CD14-positive monocyte (primary cell): ENCODE results near the gene ECM1. TPM values are rescaled to one million over a fixed set of nuclear protein-coding genes. Genes with fewer than 3 reads are reported as not detected.

Source experiments
- DNase-seq, 3 donors: peaks; one replicate each; pipeline ENCODE4 v3.0.0-alpha.2; 2011 to 2022
- H2AFZ ChIP-seq: 2 replicates; pipeline ENCODE4 v1.6.0; 2012; ENCODE audit warnings: mild to moderate bottlenecking, low read depth, low read length, inconsistent platforms; ENCODE audit not compliant: insufficient read depth, poor library complexity, severe bottlenecking
- H3K27ac ChIP-seq, 2 donors: 1 replicate in 1 of 2; 2 replicates in 1 of 2; pipeline ENCODE4 v1.5.1; 2012 to 2013; ENCODE audit warnings: low read length in 2 of 2, control low read depth in 1 of 2, inconsistent platforms in 1 of 2, low read depth in 1 of 2, mild to moderate bottlenecking in 1 of 2
- H3K27me3 ChIP-seq, 2 donors: one replicate each; pipeline versions ENCODE4 v1.6.0 to v1.6.1; 2011 to 2013; ENCODE audit warnings: low read length in 2 of 2; ENCODE audit not compliant: control insufficient read depth in 2 of 2, insufficient read depth in 2 of 2
- H3K36me3 ChIP-seq, 2 donors: replicated peaks in 1 of 2; 1 replicate in 1 of 2; 2 replicates in 1 of 2; pipeline versions ENCODE4 v1.5.1 to v1.6.1; 2012 to 2013; ENCODE audit warnings: low read length in 2 of 2, control low read depth in 1 of 2, inconsistent platforms in 1 of 2, mild to moderate bottlenecking in 1 of 2; ENCODE audit not compliant: insufficient read depth in 2 of 2, control insufficient read depth in 1 of 2
- H3K4me1 ChIP-seq, 2 donors: 1 replicate in 1 of 2; 2 replicates in 1 of 2; pipeline versions ENCODE4 v1.5.1 to v1.6.1; 2012 to 2013; ENCODE audit warnings: low read length in 2 of 2, control low read depth in 1 of 2, inconsistent platforms in 1 of 2, mild to moderate bottlenecking in 1 of 2, moderate library complexity in 1 of 2; ENCODE audit not compliant: insufficient read depth in 2 of 2, control insufficient read depth in 1 of 2
- H3K4me2 ChIP-seq: replicated peaks from 2 replicates; pipeline ENCODE3; 2012; ENCODE audit warnings: low read length, moderate library complexity, mild to moderate bottlenecking; ENCODE audit not compliant: poor library complexity, severe bottlenecking; ENCODE audit errors: extremely low read depth
- H3K4me3 ChIP-seq, 3 experiments: fragments of 200-600 bp in 1 of 3; sonication (generic) in 1 of 3; replicated peaks in 1 of 3; 1 replicate in 2 of 3; 2 replicates in 1 of 3; pipeline ENCODE4 v1.5.1; 2011 to 2013; ENCODE audit warnings: low read length in 3 of 3, mild to moderate bottlenecking in 3 of 3, control low read depth in 2 of 3, low read depth in 2 of 3, inconsistent platforms in 1 of 3, moderate library complexity in 1 of 3
- H3K79me2 ChIP-seq: 2 replicates; pipeline ENCODE4 v1.6.0; 2012; ENCODE audit warnings: mild to moderate bottlenecking, control low read depth, inconsistent platforms, low read length, moderate library complexity; ENCODE audit not compliant: insufficient read depth
- H3K9ac ChIP-seq: 2 replicates; pipeline ENCODE4 v1.6.0; 2017; ENCODE audit warnings: low read length, mild to moderate bottlenecking; ENCODE audit not compliant: insufficient read depth, poor library complexity, severe bottlenecking
- H3K9me3 ChIP-seq, 2 donors: replicated peaks in 1 of 2; 1 replicate in 1 of 2; 2 replicates in 1 of 2; pipeline versions ENCODE4 v1.5.1 to v1.6.1; 2012 to 2013; ENCODE audit warnings: low read length in 2 of 2, control low read depth in 1 of 2; ENCODE audit not compliant: control insufficient read depth in 1 of 2, insufficient read depth in 1 of 2
- H4K20me1 ChIP-seq: 2 replicates; pipeline ENCODE4 v1.6.0; 2012; ENCODE audit warnings: mild to moderate bottlenecking, low read length, control low read depth, moderate library complexity; ENCODE audit not compliant: insufficient read depth
- H3K27ac Mint-ChIP-seq, 7 donors: one replicate each; pipeline ENCODE4 v1.8.0; 2020; ENCODE audit warnings: mild to moderate bottlenecking in 7 of 7, mixed read lengths in 7 of 7, moderate library complexity in 6 of 7, inconsistent platforms in 2 of 7
- H3K27me3 Mint-ChIP-seq, 3 donors: one replicate each; pipeline ENCODE4 v1.8.0; 2021 to 2022; ENCODE audit warnings: low read depth in 3 of 3, mild to moderate bottlenecking in 3 of 3, mixed read lengths in 3 of 3, moderate library complexity in 3 of 3, inconsistent platforms in 1 of 3
- H3K36me3 Mint-ChIP-seq, 2 donors: one replicate each; pipeline ENCODE4 v1.8.0; 2020; ENCODE audit warnings: mixed read lengths in 2 of 2, inconsistent platforms in 1 of 2, mild to moderate bottlenecking in 1 of 2
- H3K4me1 Mint-ChIP-seq: one replicate; pipeline ENCODE4 v1.8.0; 2020; ENCODE audit warnings: mild to moderate bottlenecking, mixed read lengths
- H3K4me3 Mint-ChIP-seq, 2 donors: one replicate each; pipeline ENCODE4 v1.8.0; 2020; ENCODE audit warnings: mild to moderate bottlenecking in 2 of 2, mixed read lengths in 2 of 2, moderate library complexity in 1 of 2
- H3K9me3 Mint-ChIP-seq, 7 donors: one replicate each; pipeline ENCODE4 v1.8.0; 2020 to 2022; ENCODE audit warnings: mixed read lengths in 7 of 7, mild to moderate bottlenecking in 6 of 7, moderate library complexity in 6 of 7, inconsistent platforms in 2 of 7
- WGBS: methylation state at CpG from one replicate; pipeline ENCODE4 v1.1.5; 2013; ENCODE audit warnings: missing lambda C conversion rate; ENCODE audit not compliant: insufficient coverage; 5-methylcytosine and 5-hydroxymethylcytosine counted together
- intact Hi-C, 2 donors: fragments of 100-400 bp; cut with micrococcal nuclease; formaldehyde crosslinking; loops; one replicate each; pipeline versions ENCODE4 v1.15.0 to v1.15.1; 2023
- polyA plus RNA-seq, 3 donors: library from polyadenylated mRNA; depleted of rRNA in 1 of 3; unstranded in 2 of 3; stranded (reverse) in 1 of 3; fragments of 300-500 nt in 2 of 3; fragments of >200 nt in 1 of 3; fragmentation: Illumina TruSeq in 2 of 3; gene quantifications; 1 replicate in 2 of 3; 2 replicates in 1 of 3; pipeline ENCODE4 v1.2.3, GENCODE V29; 2012 to 2021
- TF ChIP-seq, protein P1 (sequence below): fragments of 200-600 bp; IDR thresholded peaks from one replicate; pipeline ENCODE4 v1.8.0; 2022; ENCODE audit warnings: antibody characterized with exemption, mild to moderate bottlenecking

Gene ECM1
- polyA plus RNA-seq, 3 donors, result 1.0 TPM; not detected in 2

DNA sequence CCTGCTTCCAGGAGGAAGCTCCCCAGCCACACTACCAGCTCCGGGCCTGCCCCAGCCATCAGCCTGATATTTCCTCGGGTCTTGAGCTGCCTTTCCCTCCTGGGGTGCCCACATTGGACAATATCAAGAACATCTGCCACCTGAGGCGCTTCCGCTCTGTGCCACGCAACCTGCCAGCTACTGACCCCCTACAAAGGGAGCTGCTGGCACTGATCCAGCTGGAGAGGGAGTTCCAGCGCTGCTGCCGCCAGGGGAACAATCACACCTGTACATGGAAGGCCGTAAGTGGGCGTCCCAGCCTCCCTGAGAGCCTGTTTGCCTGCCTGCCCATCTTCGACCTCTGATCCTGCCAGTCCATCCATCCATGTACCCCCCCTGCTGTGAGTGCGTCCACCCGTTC lies 3.6 kb downstream of the ECM1 start:
- intact Hi-C loops, result no loop called here
- Histone ChIP-seq H3K4me3 (no peak overlapping the region), H3K4me2 (no peak overlapping the region), H4K20me1 (no peaks in the 10 kb centered on the region), H3K4me1 (peaks cover 18 to 32% of the 10 kb centered on the region in 2 donors), H3K9me3 (no peaks in the 10 kb centered on the region), H3K27me3 (peaks cover 0 to 4% of the 10 kb centered on the region in 2 donors), H3K9ac (no peak overlapping the region), H3K27ac (no peak overlapping the region), H3K79me2 (no peaks in the 10 kb centered on the region), H3K36me3 (peaks cover 5% of the 10 kb centered on the region in 2 donors), H2AFZ (no peak overlapping the region)
- Mint-ChIP-seq H3K9me3 (no peaks in the 10 kb centered on the region), H3K4me1 (peaks cover 33% of the 10 kb centered on the region), H3K36me3 (peaks cover 18 to 19% of the 10 kb centered on the region in 2 donors), H3K27me3 (peaks cover 2 to 6% (median 4%) of the 10 kb centered on the region in 3 donors), H3K27ac (no peak overlapping the region), H3K4me3 (no peak overlapping the region)
- DNase-seq, result no peak
- TF ChIP-seq, protein P1, sequence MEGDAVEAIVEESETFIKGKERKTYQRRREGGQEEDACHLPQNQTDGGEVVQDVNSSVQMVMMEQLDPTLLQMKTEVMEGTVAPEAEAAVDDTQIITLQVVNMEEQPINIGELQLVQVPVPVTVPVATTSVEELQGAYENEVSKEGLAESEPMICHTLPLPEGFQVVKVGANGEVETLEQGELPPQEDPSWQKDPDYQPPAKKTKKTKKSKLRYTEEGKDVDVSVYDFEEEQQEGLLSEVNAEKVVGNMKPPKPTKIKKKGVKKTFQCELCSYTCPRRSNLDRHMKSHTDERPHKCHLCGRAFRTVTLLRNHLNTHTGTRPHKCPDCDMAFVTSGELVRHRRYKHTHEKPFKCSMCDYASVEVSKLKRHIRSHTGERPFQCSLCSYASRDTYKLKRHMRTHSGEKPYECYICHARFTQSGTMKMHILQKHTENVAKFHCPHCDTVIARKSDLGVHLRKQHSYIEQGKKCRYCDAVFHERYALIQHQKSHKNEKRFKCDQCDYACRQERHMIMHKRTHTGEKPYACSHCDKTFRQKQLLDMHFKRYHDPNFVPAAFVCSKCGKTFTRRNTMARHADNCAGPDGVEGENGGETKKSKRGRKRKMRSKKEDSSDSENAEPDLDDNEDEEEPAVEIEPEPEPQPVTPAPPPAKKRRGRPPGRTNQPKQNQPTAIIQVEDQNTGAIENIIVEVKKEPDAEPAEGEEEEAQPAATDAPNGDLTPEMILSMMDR, result no peak
- WGBS, result 98% methylated on average over 12 of the region's 12 CpGs

DNA sequence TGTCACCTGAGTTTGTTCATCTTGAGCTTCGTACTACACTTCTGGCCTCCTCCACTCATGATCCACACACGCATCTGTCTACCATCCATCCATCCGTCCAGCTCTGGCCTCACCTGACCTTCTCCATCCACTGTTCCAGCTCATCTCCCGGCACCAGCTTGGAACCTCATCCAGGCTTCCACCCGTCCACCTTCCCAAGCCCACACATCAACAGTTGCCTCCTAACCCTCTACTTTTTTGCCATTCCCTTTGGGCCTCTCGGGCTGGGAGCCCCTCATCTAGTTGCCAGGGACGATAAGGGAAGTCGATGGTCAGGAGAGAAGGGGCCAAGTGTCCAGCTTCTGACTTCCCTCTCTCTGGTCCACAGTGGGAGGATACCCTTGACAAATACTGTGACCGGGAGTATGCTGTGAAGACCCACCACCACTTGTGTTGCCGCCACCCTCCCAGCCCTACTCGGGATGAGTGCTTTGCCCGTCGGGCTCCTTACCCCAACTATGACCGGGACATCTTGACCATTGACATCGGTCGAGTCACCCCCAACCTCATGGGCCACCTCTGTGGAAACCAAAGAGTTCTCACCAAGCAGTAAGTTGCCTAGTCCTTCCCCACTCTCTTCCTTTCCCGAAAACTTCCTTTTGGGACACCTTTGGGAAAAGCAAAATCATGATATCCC lies 4.2 kb downstream of the ECM1 start:
- peaks cover 18 to 34% of the 10 kb centered on the region in 2 donors for H3K4me1 ChIP-seq
- no peaks in the 10 kb centered on the region for H3K9me3 ChIP-seq
- H3K79me2 ChIP-seq, result no peaks in the 10 kb centered on the region
- no peaks in the 10 kb centered on the region for H3K36me3 ChIP-seq
- intact Hi-C loops, result no loop called here
- 94% methylated on average over 16 of the region's 17 CpGs for WGBS
- no peaks in the 10 kb centered on the region for H4K20me1 ChIP-seq
- Mint-ChIP-seq H3K4me1 (peaks cover 33% of the 10 kb centered on the region), H3K27ac (peak overlapping the region in 1 of 7 donors; percentile 2), H3K36me3 (peaks cover 12 to 13% of the 10 kb centered on the region in 2 donors), H3K4me3 (no peak overlapping the region), H3K9me3 (no peaks in the 10 kb centered on the region), H3K27me3 (peaks cover 2 to 8% (median 7%) of the 10 kb centered on the region in 3 donors)
- DNase-seq, result no peak
- no peak overlapping the region for H3K4me2 ChIP-seq
- H3K4me3 ChIP-seq, result no peak overlapping the region
- no peak overlapping the region for H3K27ac ChIP-seq
- peaks cover 0 to 5% of the 10 kb centered on the region in 2 donors for H3K27me3 ChIP-seq
- H3K9ac ChIP-seq, result no peak overlapping the region
- H2AFZ ChIP-seq, result no peak overlapping the region
- TF ChIP-seq, protein P1, result no peak
